Activated CD8-positive, alpha-beta memory T cell treated with anti-CD3 and anti-CD28 coated beads, Interleukin-2, amount 50 U/mL, for 24 hours (primary cell): ENCODE measurements around the gene KLHL35.
A peak's percentile ranks its signal among the peaks of the same experiment; 100 is the strongest.

Experiments used
- DNase-seq: peaks from one replicate; pipeline ENCODE4 v3.0.0-alpha.2; 2020; ENCODE audit errors: extremely low read depth

KLHL35 gene

GRCh38 chr11:75469785-75470405, 36.9 kb upstream of the KLHL35 start:
- no peak for DNase-seq

- DNase-seq, result no peak
Observed at GRCh38 chr11:75468534-75469340, 35.7 kb upstream of the KLHL35 start.

- DNase-seq, result no peak
Observed at GRCh38 chr11:75467881-75468280, 34.9 kb upstream of the KLHL35 start.

GRCh38 chr11:75467311-75467710, 34.3 kb upstream of the KLHL35 start:
- DNase-seq, result no peak

GRCh38 chr11:75465701-75466531, 32.9 kb upstream of the KLHL35 start:
- no peak for DNase-seq

GRCh38 chr11:75463106-75463774, 30.2 kb upstream of the KLHL35 start:
- no peak for DNase-seq

GRCh38 chr11:75462117-75462653, 29.2 kb upstream of the KLHL35 start:
- DNase-seq, result no peak

GRCh38 chr11:75461151-75461550, 28.1 kb upstream of the KLHL35 start:
- DNase-seq, result no peak

- no peak for DNase-seq
Observed at GRCh38 chr11:75456596-75457183, 23.7 kb upstream of the KLHL35 start.

- DNase-seq, result no peak
Observed at GRCh38 chr11:75454987-75455386, 22.0 kb upstream of the KLHL35 start.

- no peak for DNase-seq
Observed at GRCh38 chr11:75453916-75454655, 21.1 kb upstream of the KLHL35 start.

GRCh38 chr11:75450826-75451821, 18.1 kb upstream of the KLHL35 start:
- DNase-seq, result no peak

- DNase-seq, result no peak
Observed at GRCh38 chr11:75450236-75450635, 17.2 kb upstream of the KLHL35 start.

- DNase-seq, result no peak
Observed at GRCh38 chr11:75449776-75450175, 16.8 kb upstream of the KLHL35 start.

- no peak for DNase-seq
Observed at GRCh38 chr11:75449271-75449670, 16.3 kb upstream of the KLHL35 start.

GRCh38 chr11:75447415-75447814, 14.4 kb upstream of the KLHL35 start:
- DNase-seq, result no peak

GRCh38 chr11:75445315-75445953, 12.4 kb upstream of the KLHL35 start:
- DNase-seq, result peak; percentile 56

- no peak for DNase-seq
Observed at GRCh38 chr11:75443043-75443442, 10.0 kb upstream of the KLHL35 start.
